Colon (tissue), 2 donors: ENCODE measurements around the gene DNAJA1.
"Not testable (repeated sequence)": the region's sequence is repeated elsewhere in the genome, so short reads cannot be mapped to it uniquely, and the experiment has no call there.

Source experiments
- FAIRE-seq: peaks from 2 replicates; lab custom pipeline; 2012; peaks lifted over from hg19 to GRCh38; lab: Jason Lieb, UNC
- donor health status: control.
- donor health status: control.

The DNAJA1 gene

GRCh38 chr9:33024966-33025571 is at the start of gene DNAJA1:
TSS of gene DNAJA1 (plus strand) at chr9:33025273. CDS start at chr9:33026485, 1,212 bp downstream.
- FAIRE-seq: no peak

- FAIRE-seq: no peak
Measured at GRCh38 chr9:32978051-32978450, 47.0 kb upstream of the DNAJA1 start.

- FAIRE-seq: no peak
Measured at GRCh38 chr9:32986971-32987370, 38.1 kb upstream of the DNAJA1 start.

GRCh38 chr9:32989660-32990059 is 35.4 kb upstream of the DNAJA1 start:
- no peak for FAIRE-seq

GRCh38 chr9:32991897-32992594 is 33.0 kb upstream of the DNAJA1 start:
- no peak for FAIRE-seq

- FAIRE-seq: no peak
Measured at GRCh38 chr9:32992595-32993238, 32.4 kb upstream of the DNAJA1 start.

- not testable (repeated sequence) for FAIRE-seq
Measured at GRCh38 chr9:33000682-33001055, 24.4 kb upstream of the DNAJA1 start.

- not testable (repeated sequence) for FAIRE-seq
Measured at GRCh38 chr9:33005335-33005734, 19.7 kb upstream of the DNAJA1 start.

- FAIRE-seq: no peak
Measured at GRCh38 chr9:33007755-33008154, 17.3 kb upstream of the DNAJA1 start.

- no peak for FAIRE-seq
Measured at GRCh38 chr9:33011831-33012230, 13.2 kb upstream of the DNAJA1 start.

- FAIRE-seq: no peak
Measured at GRCh38 chr9:33012328-33013069, 12.6 kb upstream of the DNAJA1 start.

GRCh38 chr9:33013962-33014664 is 11.0 kb upstream of the DNAJA1 start:
- FAIRE-seq: no peak

- no peak for FAIRE-seq
Measured at GRCh38 chr9:33014665-33015014, 10.4 kb upstream of the DNAJA1 start.

GRCh38 chr9:33017283-33018041 is 7.6 kb upstream of the DNAJA1 start:
- FAIRE-seq: no peak

GRCh38 chr9:33019797-33020196 is 5.3 kb upstream of the DNAJA1 start:
- FAIRE-seq: no peak

GRCh38 chr9:33022303-33022702 is 2.8 kb upstream of the DNAJA1 start:
- no peak for FAIRE-seq

- FAIRE-seq: no peak
Measured at GRCh38 chr9:33022755-33023154, 2.3 kb upstream of the DNAJA1 start.

GRCh38 chr9:33023661-33024060 is 1.4 kb upstream of the DNAJA1 start:
- FAIRE-seq: no peak

GRCh38 chr9:33024126-33024965 is 727 bp upstream of the DNAJA1 start:
- no peak for FAIRE-seq

- FAIRE-seq: no peak
Measured at GRCh38 chr9:33025572-33026342, 684 bp downstream of the DNAJA1 start.
